Right ventricle myocardium inferior (tissue), 1 donor: Measurements from ENCODE around the gene USP13. TPM values are rescaled to one million over a fixed set of nuclear protein-coding genes. Genes with fewer than 3 reads are reported as not detected.

Experiments
- ATAC-seq: fragments of 200-7000 bp; cut with Tn5 transposase; one replicate; pipeline ENCODE4 v1.9.1; 2020; ENCODE audit warnings: mild to moderate bottlenecking, moderate library complexity
- DNase-seq: peaks from one replicate; pipeline ENCODE4 v3.0.0; 2021; ENCODE audit errors: missing footprints
- intact Hi-C: fragments of 100-400 bp; cut with DNase I; formaldehyde crosslinking; loops from one replicate; pipeline ENCODE4 v1.11.0; 2022
- total RNA-seq: library from RNA; stranded (reverse); fragmentation: NEBNext Ultra II Directional; extraction: Animal tissue kit (Norgen Biotek cat#: 25700); gene quantifications from one replicate; pipeline ENCODE4 v1.2.1, GENCODE V29; 2021
- donor health status: DM: no; HTN: yes; CAD: no; lungs with severe emphysema.

Gene USP13
- total RNA-seq, 1 donor from 2014 or later, result 122 TPM

DNA sequence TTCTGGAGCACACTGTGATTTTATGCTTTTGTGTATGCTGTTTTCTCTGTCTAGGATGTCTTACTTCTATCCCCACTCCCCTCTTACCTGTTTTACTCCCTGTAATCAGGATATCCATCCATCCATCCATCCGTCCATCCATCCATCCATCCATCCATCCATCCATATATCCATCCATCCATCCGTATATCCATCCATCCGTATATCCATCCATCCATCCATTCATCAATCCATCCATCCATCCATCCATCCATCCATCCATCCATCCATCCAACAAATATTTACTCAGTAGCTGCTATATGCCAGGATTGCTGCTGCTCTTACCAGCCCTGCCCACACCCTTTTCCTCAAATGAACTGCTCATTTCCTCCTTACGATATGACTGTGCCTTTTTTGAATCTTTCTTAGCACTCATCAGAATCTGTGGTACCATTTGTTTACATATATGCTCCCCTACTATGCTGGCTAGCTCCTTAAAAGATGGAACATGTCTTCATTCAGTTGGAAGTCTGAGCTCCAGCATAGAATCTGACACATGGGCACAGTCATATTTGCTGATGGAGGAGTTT lies 35.2 kb downstream of the USP13 start:
- DNase-seq (no peak), ATAC-seq (no peak)
- intact Hi-C loops, result no loop called here

DNA sequence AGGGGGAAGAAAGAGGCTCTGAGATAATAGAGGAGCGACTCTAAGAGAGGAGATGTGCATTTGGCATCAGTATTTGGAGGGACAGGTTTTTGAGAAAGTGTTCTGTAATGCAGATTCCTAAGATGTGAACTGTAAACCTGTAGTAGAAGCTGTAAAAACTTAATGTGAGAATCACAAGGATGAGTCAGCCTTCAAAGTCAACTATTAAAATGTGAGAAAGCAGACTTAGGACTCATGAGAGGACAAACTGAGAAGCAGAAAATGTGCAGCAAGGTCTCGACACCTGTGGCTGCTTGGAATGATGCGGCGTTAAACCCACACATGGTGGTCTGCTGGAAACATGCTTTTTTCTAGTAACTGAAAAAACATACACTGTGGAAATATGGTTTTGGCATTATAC lies 36.0 kb downstream of the USP13 start:
- ATAC-seq (no peak), DNase-seq (no peak)
- intact Hi-C loops, result no loop called here

DNA sequence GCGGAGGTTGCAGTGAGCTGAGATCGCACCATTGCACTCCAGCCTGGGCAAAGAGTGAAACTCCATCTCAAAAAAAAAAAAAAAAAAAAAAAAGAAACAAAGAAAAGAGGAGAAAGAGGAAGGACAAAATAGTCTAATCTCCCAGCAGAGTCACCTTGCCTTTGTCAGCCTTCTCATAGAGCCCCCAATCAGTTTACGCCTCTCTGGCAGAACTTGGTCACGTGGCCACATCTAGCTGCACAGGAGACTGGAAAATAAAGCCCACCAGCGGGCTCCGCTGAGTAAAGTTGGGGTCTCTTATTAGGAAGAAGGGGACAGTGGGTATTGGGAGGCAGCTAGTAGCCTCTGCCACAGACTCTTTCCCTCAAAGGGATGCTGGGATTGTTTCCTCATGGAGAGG lies 41.9 kb downstream of the USP13 start:
- intact Hi-C loops, result no loop called here
- DNase-seq (no peak), ATAC-seq (no peak)

DNA sequence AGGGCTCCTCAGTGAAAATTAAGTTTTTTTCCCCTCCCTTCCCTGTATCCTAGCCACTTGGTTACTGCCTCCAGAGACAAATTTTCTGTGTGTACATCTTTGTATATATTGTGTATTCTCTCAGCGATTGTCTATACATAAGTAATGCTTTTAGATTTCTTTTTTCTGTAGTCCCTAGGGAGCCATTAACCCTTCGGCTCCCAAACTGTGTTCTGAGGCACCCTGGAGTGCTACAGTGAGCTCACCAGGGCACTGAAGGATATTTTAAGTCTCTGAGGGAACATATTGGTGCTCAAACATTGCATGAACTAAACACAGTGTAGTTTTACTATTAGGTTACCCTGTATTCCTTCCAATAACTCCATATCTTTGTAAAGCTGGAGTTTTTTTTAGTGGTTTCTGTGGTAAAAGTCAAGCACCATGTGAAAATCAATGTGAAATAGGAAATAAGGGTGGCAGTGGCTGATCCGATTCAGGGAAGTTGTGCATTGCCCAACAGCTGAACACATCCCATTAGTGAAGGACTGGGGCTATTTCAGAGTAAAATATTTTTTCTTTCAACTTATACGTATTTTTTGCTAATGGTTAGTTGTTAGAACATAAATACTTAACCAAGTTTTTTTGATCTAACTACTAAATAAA lies 43.0 kb downstream of the USP13 start:
- DNase-seq (no peak), ATAC-seq (no peak)
- intact Hi-C loops, result no loop called here

DNA sequence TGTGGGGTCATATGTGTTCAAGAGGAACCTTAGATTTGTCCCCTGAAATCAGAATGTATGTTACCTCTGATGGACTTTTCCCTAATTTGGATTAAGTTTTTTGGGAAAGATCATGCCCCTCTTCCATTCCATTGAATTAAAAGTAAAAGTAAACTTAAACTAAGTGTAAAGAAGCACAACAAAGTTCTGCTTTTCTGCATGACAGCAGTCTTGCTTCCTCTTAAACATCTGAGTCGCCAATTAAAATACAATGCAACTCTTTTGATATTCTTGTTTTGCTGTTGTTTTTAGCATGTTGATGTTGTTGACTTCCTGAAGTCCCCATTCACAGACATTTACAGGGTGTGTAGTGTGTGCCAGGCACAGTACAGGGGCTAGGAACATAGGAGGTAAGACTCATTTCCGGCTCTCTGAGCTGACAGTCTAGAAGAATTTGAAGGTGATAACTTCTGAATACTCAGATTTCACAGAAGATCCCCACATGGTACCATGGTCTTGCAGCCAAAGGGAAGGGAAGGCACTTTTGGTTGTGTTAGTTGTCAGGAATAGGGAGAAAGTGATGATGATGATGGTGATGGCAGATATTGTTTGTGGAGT lies 45.0 kb downstream of the USP13 start:
- intact Hi-C loops, result no loop called here
- ATAC-seq (no peak), DNase-seq (no peak)

DNA sequence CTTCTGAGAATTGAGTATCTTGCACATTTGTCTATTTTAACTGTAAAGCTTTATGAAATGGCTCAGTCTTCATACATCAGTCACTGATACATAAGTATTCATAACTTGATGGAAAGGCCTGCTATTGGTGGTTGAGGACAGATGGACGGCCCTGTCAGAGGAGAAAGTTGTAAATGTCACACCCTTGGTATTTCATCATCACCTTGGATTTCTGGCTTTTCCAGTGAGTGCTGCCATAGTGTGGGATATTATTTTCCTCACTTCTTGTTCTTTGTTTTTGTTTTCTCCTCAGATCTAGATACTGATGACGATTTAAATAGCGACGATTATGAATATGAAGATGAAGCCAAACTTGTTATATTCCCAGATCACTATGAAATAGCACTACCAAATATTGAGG lies 47.9 kb downstream of the USP13 start:
- DNase-seq (no peak), ATAC-seq (no peak)
- intact Hi-C loops, result no loop called here

DNA sequence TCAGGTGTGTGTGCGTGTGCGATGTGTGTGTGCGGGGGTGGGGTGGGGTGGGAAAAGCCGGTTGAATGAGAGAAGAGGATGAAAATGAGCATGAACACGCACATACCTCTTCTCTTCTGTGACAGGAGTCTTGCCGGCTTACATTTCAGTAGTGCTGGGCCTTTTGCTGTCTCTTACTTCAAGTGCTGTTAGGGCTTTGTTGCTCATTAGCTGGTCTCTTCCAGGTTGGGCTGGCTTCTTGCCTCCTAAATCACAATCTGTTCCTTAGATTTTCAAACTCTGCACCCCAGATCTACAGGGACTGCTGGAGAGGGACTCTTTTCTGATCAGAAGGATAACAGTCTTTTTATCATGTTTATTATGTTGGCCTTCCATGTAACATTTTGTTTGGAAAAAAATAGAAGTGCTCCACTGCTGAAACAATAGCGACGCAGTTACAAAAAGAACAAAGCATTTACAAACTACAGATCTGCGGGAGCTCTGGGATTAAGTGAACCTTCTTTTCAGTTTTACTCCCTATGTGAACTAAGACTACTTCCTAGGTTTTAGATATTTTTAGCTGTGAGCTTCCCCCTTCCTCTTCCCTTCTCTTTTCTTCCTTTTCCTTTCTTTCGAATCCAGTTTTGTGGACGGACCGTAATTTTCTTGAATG lies 48.5 kb downstream of the USP13 start:
- no peak for ATAC-seq
- intact Hi-C loops, result no loop called here
- DNase-seq, result no peak

DNA sequence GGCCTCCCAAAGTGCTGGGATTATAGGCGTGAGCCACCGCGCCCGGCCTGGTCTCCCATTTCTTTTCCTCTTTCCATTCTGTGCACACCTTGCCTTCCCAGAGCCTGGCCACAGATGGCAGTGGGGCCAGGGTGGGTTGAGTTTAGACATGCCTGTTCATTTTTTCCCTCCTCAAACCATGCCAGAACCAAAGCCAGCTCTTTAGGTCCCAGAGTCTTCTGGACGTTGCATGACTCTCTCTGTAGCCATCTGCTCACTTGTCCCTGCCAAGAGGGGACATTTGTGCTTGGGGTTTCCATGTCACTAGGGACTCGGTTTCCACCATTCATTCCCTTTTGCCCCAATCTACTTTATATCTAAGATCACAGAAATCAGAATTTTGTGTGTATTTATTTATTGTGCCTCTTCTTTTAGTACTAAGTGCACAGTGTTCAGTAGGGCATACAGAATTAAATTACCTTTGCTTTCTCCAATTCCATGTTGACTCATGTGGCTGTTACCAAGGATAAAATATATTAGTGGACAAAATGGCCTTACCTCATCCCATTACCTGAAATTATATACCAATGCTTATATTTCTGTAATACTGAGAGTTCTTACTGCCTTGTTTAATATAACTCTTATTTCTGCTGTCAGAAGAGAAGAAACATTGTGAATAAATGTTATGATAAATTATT lies 49.6 kb downstream of the USP13 start:
- intact Hi-C loops, result no loop called here
- ATAC-seq, result no peak
- no peak for DNase-seq

DNA sequence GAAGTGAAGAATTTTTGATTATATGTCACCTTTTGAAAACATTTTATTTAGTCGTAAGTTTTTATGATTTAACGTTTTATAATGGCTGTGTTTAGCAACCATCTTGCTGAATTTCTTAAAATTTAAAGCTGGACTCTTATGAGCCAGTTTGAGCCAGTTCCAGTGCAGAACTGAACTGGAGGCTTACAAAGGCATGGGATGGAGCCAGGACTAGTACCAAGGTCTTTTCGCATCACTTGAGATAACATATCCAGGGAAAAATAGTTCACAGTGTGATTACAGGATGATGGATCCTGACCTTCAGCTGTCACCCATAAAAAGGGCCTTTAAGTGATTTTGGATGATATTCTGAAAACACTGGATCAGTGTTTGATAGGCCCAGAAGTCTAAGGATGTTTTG lies 51.0 kb downstream of the USP13 start:
- intact Hi-C loops, result no loop called here

DNA sequence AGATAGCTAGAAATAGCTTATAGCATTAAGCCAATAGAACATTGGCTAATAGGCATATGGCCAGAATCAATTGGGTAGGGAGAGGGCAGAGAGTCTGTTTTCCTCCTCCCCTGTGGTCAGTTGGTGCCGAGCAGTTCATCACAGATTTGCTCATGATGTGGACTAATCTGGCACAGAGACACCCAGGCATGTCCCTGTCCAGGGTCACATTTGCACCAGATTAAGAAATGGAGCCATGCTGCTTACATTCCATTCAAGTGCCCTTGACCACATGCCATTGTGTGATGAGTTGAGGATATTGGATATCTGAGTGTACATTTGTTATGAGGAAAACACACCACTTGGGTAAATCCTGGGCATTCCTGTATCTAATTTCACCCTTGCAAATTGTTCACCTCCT lies 53.4 kb downstream of the USP13 start:
- DNase-seq (no peak), ATAC-seq (no peak)
- intact Hi-C loops, result no loop called here

More for the DNA sequence above, 51.0 kb downstream of the USP13 start:
- ATAC-seq, result no peak
- DNase-seq, result no peak

DNA sequence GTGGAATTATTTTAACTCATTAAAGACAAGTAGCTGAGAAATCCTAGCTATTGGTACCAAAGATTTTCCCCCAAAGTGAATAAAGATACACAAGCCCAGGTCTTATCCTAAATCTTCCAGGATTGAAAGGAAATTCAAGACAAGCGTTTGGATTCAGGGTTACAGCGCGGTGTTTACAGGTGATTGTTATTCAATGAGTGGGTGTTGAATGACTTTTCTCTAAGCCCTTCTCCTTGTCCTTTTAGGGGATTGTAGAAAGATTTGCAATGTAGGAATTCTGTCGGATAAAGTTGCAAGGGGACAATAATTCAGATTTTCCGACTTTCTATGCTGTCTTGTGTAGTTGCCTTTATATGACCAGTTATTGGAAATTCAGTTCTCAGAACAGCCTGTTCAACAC lies 57.2 kb downstream of the USP13 start:
- no peak for DNase-seq
- intact Hi-C loops, result no loop called here
- no peak for ATAC-seq

DNA sequence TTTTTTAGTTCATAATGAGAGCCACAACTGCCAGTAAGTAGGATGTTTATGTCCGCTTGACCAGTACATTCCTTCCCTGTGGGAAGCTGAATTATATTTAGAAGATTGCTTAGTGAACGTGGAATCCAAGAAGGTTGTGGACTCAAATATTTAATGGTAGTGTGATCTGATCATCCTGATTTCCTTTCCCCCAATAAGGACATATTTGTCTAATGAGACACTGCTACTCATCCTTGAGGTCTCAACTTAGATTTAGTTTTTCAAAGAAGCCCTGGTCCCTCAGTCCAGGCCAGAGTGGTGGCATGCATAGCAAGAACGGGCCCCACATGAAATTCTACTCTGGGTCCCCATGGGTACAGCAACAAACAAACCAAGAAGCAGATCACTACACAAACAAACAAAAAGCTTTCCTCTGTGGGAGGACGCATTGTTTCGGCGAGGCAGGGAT lies 60.8 kb downstream of the USP13 start:
- no peak for DNase-seq
- ATAC-seq, result peak; percentile 49
- intact Hi-C loops, result loop anchor here (2.0 kb wide), 1 partner anchor 61 kb away; the partner anchor contains the start of gene USP13

DNA sequence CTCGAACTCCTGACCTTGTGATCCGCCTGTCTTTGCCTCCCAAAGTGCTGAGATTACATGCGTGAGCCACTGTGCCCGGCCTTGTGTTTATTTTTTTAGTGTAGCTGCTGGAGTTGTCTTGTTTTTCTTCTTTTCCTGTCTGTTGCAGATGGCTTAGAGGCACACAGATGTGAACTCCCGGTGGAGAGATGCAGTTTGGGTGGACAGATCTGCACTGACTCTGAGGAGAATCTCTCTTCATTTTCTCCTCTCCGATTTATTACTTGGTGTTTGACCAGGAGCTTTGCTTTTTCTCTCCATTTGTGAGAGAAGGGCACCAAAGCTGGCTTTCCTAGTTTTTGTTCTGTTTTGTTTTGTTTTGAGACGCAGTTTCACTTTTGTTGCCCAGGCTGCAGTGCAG lies 62.7 kb downstream of the USP13 start:
- no peak for ATAC-seq
- intact Hi-C loops, result no loop called here
- no peak for DNase-seq

DNA sequence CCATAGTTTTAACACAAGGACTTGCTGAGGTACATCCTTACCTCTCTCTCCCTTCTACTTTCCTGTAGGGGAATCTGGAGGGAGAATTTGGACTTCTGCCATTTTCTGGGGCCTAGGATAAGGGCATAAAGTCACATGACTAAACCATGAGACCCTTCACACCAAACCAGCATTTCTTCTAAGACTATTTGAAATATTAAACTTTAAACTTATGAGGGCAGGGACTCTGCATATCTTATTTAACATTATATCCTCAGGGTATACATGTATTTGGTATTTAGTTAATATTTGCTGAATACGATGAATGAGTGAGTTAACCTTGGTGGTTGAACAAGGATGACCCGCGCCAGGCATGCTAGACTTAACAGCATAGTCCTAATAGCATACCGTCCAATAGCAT lies 63.4 kb downstream of the USP13 start:
- no peak for ATAC-seq
- DNase-seq, result no peak
- intact Hi-C loops, result no loop called here

DNA sequence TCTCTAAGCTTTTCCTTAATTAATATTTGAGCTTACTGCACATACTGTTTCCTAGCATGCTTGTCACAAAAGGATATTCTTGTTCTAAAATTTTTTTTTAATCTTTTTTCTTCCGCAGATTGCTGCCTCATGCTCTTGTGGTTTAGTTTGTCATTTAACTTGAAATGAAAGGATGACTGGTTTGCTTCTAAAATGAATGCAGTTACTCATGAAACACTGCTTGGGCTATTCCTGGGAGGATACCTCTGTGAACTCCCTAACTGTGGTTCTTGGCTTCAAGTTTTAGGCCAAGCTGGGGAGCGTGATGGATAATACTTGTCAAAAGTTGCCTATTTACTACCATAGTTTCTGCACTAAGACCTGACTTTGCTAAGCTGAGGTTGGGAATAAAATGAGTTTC lies 64.0 kb downstream of the USP13 start:
- intact Hi-C loops, result no loop called here
- DNase-seq, result no peak
- ATAC-seq, result no peak

DNA sequence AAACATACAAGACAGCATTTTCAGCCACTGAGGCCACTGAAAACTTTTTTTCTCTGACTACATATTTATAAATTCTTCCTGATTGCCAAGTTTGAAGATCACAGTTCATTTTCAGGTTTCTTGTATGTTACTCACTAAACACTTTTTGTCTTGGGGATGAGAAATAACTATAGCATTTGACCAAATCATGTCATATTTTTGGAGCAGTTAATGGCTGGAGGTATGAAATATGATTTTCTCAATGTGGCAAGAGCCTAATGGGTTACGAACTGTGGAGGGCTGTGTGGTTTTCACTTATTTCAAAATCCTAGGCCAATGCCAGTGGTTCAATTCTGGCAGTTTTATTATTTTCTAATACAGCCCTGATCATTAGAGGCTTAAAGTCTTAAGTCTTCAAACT lies 64.4 kb downstream of the USP13 start:
- intact Hi-C loops, result no loop called here
- no peak for ATAC-seq
- DNase-seq, result no peak

DNA sequence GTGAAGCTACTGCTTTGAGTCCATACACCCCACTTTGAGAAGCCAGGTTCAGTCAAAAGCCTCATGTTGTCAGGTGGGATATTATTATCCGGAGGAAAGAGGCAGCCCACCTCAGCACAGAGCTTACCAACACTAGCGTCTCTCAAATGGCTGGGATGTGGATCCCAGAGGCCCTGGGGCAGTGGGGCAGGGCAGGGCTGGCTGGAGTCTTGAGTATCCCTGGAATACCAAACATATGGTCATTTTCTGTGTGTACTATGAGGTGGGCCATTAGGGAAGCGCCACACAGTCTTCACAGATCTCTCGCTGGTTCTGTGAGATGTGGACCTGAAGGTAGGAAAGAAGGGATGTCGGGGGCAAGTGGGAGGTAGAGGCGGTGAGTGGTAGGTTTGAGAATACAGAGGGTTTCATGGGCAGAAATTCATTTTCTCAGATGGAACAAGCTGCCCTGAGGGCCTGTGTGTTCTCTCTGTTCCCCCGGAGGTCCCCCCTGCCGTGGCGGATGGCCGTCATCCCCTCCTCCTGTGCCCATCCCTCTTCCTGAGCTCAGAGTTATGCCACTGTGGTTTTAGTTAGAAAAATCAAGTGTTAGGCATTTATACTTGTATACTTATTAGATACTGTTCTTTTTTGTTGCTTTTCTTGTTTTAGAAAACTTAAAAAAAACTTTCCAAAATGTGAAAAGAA lies 66.4 kb downstream of the USP13 start:
- DNase-seq (no peak), ATAC-seq (no peak)
- intact Hi-C loops, result no loop called here

DNA sequence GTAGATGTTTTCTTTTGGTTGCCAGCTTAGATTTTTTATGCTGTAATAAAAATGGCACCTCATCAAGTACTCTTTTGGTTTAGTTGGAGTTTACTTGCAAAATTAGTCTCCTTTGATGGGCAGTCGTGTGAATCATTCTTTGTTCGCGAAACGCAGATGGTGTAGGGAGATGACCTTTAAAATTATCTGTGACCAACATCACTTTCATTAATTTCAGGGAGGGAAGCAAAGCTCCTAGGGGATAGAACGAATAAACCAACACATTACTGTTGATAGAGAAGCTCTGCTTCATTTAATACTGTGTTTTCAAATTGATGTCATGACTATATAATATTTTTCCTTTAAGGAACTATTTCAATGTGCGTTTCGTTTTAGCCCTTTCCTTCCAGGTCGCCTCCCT lies 67.4 kb downstream of the USP13 start:
- no peak for ATAC-seq
- no peak for DNase-seq
- intact Hi-C loops, result no loop called here

DNA sequence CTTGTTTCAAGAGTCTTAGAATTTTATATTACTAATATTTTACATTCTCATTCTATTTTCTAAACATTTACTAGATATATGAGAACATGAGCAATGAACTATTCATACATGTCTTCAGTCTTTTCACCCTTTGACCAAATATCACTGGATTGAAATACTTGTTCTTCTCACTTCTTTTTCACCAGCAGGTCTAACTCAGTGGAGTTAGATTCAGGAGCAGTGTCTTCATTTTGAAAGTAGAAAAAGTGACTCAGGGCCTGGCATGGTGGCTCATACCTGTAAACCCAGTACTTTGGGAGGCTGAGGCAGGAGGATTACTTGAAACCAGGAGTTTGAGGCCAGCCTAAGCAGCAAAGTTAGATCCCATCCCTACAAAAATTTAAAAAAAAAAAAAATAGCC lies 70.8 kb downstream of the USP13 start:
- ATAC-seq (no peak), DNase-seq (no peak)
- intact Hi-C loops, result no loop called here
